OCI-LY1 (cell line): ENCODE data around the gene SDSL.

Source experiments
- H2AFZ ChIP-seq: fragments of 200-600 bp; sonication (generic), shearing (Covaris generic); 2 replicates; pipeline ENCODE4 v1.6.0; 2014; ENCODE audit warnings: antibody characterized with exemption, mild to moderate bottlenecking, low read length
- H3F3A ChIP-seq: fragments of 200-600 bp; sonication (generic), shearing (Covaris generic); 2 replicates; pipeline ENCODE4 v1.6.0; 2014; ENCODE audit warnings: mild to moderate bottlenecking, antibody characterized with exemption, low read length, moderate library complexity; ENCODE audit not compliant: insufficient read depth
- H3K27ac ChIP-seq: fragments of 200-600 bp; sonication (generic); 2 replicates; pipeline ENCODE4 v1.5.1; 2014; ENCODE audit warnings: low read length, mixed run types, mild to moderate bottlenecking, low read depth; ENCODE audit not compliant: poor library complexity, severe bottlenecking
- H3K27me3 ChIP-seq: fragments of 200-600 bp; sonication (generic); 2 replicates; pipeline ENCODE4 v1.6.0; 2014; ENCODE audit warnings: antibody characterized with exemption, mild to moderate bottlenecking, low read length, moderate library complexity; ENCODE audit not compliant: insufficient read depth
- H3K36me3 ChIP-seq: fragments of 200-600 bp; sonication (generic); 2 replicates; pipeline ENCODE4 v1.6.1; 2014; ENCODE audit warnings: mild to moderate bottlenecking, antibody characterized with exemption, low read length, moderate library complexity, mixed read lengths; ENCODE audit not compliant: insufficient read depth
- H3K4me1 ChIP-seq: fragments of 200-600 bp; sonication (generic); 2 replicates; pipeline ENCODE4 v1.5.1; 2014; ENCODE audit warnings: mild to moderate bottlenecking, low read length, moderate library complexity; ENCODE audit not compliant: insufficient read depth, severe bottlenecking
- H3K4me2 ChIP-seq: fragments of 200-600 bp; sonication (generic), shearing (Covaris generic); 2 replicates; pipeline ENCODE4 v1.6.1; 2014; ENCODE audit warnings: low read length
- H3K4me3 ChIP-seq: fragments of 200-600 bp; sonication (generic); 2 replicates; pipeline ENCODE4 v1.5.1; 2014; ENCODE audit warnings: low read length, low read depth, mild to moderate bottlenecking, mixed read lengths; ENCODE audit not compliant: poor library complexity, severe bottlenecking
- H3K79me2 ChIP-seq: fragments of 200-600 bp; shearing (Covaris generic); 2 replicates; pipeline ENCODE4 v1.6.1; 2016; ENCODE audit warnings: mixed run types, low read length, mixed read lengths; ENCODE audit not compliant: insufficient read depth
- H3K9ac ChIP-seq: fragments of 200-600 bp; sonication (generic), shearing (Covaris generic); 2 replicates; pipeline ENCODE4 v1.6.1; 2014; ENCODE audit warnings: mild to moderate bottlenecking, low read length, mixed read lengths
- H3K9me2 ChIP-seq: fragments of 200-600 bp; sonication (generic), shearing (Covaris generic); 2 replicates; pipeline ENCODE4 v1.6.1; 2014; ENCODE audit warnings: low read depth, mild to moderate bottlenecking, low read length, mixed read lengths
- H3K9me3 ChIP-seq: fragments of 200-600 bp; shearing (Covaris generic); 2 replicates; pipeline ENCODE4 v1.6.1; 2014; ENCODE audit warnings: low read length, mixed read lengths
- H4K20me1 ChIP-seq: fragments of 200-600 bp; sonication (generic), shearing (Covaris generic); 2 replicates; pipeline ENCODE4 v1.6.0; 2016; ENCODE audit warnings: mild to moderate bottlenecking, low read length; ENCODE audit not compliant: insufficient read depth
- CTCF ChIP-seq: fragments of 200-600 bp; sonication (generic), shearing (Covaris generic); IDR thresholded peaks from 2 replicates; pipeline ENCODE4 v1.5.1; 2017; ENCODE audit warnings: mild to moderate bottlenecking, antibody characterized with exemption, low read length, moderate library complexity, mixed read lengths
- EZH2 ChIP-seq: fragments of 200-600 bp; sonication (generic), shearing (Covaris generic); IDR thresholded peaks from 2 replicates; pipeline ENCODE4 v1.8.0; 2017; ENCODE audit warnings: borderline replicate concordance, mixed run types, mild to moderate bottlenecking, antibody characterized with exemption, low read length, moderate library complexity, mixed read lengths

The SDSL gene

GRCh38 chr12:113456761-113457160, 34.6 kb downstream of the SDSL start:
- Histone ChIP-seq H3K27me3 (no peaks in the 10 kb centered on the region), H3K27ac (no peak overlapping the region), H3F3A (no peaks in the 10 kb centered on the region), H4K20me1 (no peaks in the 10 kb centered on the region), H3K4me2 (no peak overlapping the region), H3K9ac (no peak overlapping the region), H3K4me3 (no peak overlapping the region), H3K4me1 (peaks cover 7% of the 10 kb centered on the region), H3K79me2 (no peaks in the 10 kb centered on the region), H3K36me3 (no peaks in the 10 kb centered on the region), H3K9me3 (no peaks in the 10 kb centered on the region), H2AFZ (no peak overlapping the region), H3K9me2 (no peaks in the 10 kb centered on the region)
- no peak for TF ChIP-seq EZH2
- TF ChIP-seq CTCF: no peak

GRCh38 chr12:113457185-113457584, 35.0 kb downstream of the SDSL start:
- H3K79me2 ChIP-seq: no peaks in the 10 kb centered on the region
- no peaks in the 10 kb centered on the region for H4K20me1 ChIP-seq
- H3K27ac ChIP-seq: no peak overlapping the region
- TF ChIP-seq CTCF (no peak), EZH2 (no peak)
- H3F3A ChIP-seq: no peaks in the 10 kb centered on the region
- H2AFZ ChIP-seq: no peak overlapping the region
- H3K27me3 ChIP-seq: no peaks in the 10 kb centered on the region
- no peaks in the 10 kb centered on the region for H3K9me3 ChIP-seq
- no peak overlapping the region for H3K4me3 ChIP-seq
- peaks cover 7% of the 10 kb centered on the region for H3K4me1 ChIP-seq
- no peak overlapping the region for H3K9ac ChIP-seq
- H3K4me2 ChIP-seq: no peak overlapping the region
- no peaks in the 10 kb centered on the region for H3K36me3 ChIP-seq
- no peaks in the 10 kb centered on the region for H3K9me2 ChIP-seq

GRCh38 chr12:113457710-113458109, 35.5 kb downstream of the SDSL start:
- no peaks in the 10 kb centered on the region for H3F3A ChIP-seq
- H3K79me2 ChIP-seq: no peaks in the 10 kb centered on the region
- H3K9me2 ChIP-seq: no peaks in the 10 kb centered on the region
- no peaks in the 10 kb centered on the region for H3K9me3 ChIP-seq
- H3K4me1 ChIP-seq: peaks cover 7% of the 10 kb centered on the region
- no peak overlapping the region for H3K4me3 ChIP-seq
- H3K4me2 ChIP-seq: no peak overlapping the region
- H3K36me3 ChIP-seq: no peaks in the 10 kb centered on the region
- H4K20me1 ChIP-seq: no peaks in the 10 kb centered on the region
- H3K27ac ChIP-seq: no peak overlapping the region
- no peak for TF ChIP-seq EZH2
- TF ChIP-seq CTCF: no peak
- H3K9ac ChIP-seq: no peak overlapping the region
- H2AFZ ChIP-seq: no peak overlapping the region
- H3K27me3 ChIP-seq: no peaks in the 10 kb centered on the region
